Activated CD8-positive, alpha-beta memory T cell treated with anti-CD3 and anti-CD28 coated beads, Interleukin-2, amount 50 U/mL, for 1 hour (primary cell): Measurements from ENCODE around the gene ARL14EPL.

Experiments
- DNase-seq: peaks from one replicate; pipeline ENCODE4 v3.0.0-alpha.2; 2020; ENCODE audit errors: extremely low read depth

The ARL14EPL gene

DNA sequence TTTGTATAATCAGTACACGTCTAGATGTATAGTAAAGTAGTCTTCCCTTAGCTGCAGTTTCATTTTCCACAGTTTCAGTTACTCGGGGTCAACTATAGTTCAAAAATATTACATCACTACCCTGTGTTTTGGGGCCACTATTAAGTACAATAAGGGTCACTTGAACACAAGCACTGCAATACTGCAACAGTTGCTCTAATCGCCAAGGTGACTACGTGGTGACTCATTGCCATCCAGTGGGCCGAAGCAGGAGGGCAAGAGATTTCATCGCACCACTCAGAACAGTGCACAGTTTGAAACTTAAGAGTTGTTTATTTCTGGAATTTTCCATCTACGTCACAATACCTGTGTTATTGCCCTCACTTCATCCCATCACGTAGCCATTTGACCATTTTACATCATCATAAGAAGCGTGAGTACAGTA, at the start of gene ARL14EPL:
Gene ARL14EPL (plus strand): TSS at position 379 of the 424 bp plus-strand sequence. CDS start 18,994 bp downstream, outside the sequence.
- no peak for DNase-seq

- DNase-seq, result no peak
These were observed 48.8 kb upstream of the ARL14EPL start for GRCh38 chr5:115983519-115983918.

DNA sequence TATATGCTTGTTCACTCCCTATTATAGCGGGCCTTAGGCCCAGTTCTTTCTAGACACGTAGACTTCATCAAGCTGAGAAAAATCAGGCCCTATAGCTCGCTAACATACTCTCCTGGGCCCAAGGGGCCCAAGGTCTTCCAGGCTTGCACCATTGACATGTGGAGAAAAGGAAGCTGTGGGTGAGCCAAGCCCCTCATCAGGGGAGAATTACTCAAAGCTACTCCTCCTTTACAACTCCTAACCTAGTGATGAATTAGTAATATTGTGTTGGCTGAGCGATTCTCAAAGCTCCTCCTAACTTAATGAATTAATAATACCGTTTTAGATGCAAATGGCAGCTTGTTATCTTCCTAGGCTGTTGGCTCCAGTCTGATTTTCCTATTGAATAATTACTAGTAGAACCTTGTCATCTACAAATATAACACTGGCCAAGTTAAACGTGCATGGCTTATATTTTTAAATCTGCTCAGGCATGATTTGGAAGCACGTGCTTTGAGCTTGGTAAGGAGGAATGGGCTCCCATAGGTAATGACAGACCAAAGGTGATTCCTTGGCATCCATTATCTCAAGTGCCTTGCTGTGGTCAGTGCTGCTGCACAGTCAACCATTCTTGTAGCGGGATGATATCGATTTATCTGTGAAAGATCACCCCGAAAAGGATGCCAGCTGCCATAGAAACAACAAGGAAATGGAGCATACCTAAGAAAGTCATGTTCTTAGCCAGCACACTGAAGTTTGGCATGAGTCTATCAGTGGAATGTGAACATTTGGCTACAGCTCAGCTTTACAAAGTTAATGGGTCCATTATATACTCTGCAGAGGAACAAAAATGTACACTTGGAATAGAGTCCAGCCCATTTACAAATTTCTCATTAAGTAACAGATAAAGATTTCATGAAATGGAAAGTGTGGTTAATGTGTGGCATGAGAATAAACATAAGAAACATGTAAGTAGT, 46.2 kb upstream of the ARL14EPL start:
- no peak for DNase-seq

- DNase-seq, result no peak
These were observed 44.3 kb upstream of the ARL14EPL start for GRCh38 chr5:115988002-115988401.

DNA sequence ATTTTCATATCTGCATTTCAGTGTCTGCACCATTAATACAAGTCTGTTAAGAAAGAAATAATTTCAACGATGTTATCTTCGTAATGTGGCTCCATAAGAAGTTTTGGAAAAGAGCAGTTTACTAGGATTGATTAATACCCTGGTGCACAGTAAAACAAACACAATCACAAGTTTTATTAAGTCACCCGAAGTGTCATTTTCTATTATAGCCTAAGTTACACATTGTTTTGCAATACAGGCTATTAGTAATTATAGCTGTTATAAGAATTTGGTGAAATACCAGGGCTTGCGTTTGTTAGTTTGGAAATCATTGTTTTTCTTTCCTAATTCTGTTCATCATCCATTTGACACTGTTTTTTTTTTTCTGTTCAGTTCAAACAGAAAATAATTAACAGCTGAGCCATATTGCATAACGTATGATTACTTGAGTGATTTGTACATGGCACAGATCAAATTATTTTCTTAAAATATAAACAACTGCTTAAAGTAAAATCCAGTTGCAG, 39.4 kb upstream of the ARL14EPL start:
- DNase-seq, result no peak

DNA sequence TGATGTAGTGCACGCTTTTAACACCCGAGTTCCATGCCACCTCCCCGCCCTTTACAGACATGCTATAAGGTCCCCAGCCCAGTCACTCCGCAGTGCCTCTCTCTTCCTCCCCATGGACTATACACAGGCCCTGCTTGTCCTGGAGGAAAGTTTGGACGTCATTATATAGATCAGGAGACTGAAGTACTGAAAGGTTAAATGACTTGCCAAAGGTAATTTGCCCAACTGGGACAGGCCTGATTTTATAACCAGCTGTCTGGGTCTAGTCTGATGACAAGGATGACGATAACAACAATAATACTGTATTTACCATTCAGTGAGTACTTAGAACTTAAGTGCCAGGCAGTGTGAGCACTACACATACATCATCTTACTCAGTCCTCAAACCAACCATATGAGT, 36.9 kb upstream of the ARL14EPL start:
- no peak for DNase-seq

DNA sequence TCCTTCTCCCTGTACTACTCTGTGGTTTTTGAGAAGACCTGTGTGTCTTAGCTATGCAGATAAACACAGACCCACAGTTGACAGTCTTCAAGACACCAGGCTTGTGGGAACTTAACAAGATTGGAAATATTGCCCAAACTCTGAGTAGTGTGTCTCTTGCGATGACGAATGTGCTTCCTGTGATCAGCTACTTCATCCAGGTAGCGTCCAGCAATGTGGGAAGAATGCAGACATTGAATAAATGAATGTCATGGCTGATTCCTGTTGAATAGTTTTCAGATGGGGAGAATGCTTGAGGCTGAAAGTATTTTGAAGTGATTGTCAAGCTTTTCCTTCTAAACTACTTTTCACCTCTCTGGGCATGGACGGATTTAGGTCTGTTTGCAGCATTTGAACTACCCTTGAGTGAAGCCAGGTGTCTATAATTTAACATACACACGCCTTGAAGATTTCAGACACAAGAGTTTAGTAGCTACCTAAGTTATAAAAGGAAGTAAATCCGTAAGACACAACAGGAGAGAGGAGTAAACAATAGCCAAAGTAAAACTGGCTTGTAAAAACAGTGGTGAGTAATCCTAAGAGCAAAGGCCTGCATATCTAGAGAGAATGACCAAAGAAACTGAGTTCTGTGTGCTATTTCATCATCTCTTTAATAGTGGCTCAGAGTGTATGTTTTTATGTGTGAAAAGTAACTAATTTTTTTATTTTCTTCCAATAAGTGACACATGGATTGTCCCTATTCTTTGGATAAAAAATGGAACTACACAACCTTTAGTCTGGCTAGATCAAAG, 30.0 kb upstream of the ARL14EPL start:
- DNase-seq, result no peak

GRCh38 chr5:116004248-116004647, 28.0 kb upstream of the ARL14EPL start:
- DNase-seq, result no peak

GRCh38 chr5:116009806-116010205, 22.5 kb upstream of the ARL14EPL start:
- no peak for DNase-seq

DNA sequence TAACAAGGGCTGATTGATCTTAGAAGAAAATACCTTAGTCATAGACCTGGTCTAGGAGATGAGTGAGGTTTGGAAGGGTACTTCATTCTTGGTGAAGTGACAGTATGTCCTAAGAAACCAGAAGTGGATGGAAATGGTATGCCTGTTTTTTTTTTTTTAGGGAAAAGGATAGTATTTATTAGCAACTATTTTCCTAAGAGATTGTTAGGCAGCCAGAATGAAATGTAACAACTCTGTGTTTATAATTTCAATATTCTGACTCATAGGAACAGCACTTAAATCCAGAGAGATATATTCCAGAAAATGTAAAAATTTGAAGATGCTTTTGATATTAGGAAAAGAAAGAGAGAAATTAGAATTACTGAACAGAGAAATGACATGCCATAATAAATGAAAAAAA, 21.2 kb upstream of the ARL14EPL start:
- no peak for DNase-seq

DNA sequence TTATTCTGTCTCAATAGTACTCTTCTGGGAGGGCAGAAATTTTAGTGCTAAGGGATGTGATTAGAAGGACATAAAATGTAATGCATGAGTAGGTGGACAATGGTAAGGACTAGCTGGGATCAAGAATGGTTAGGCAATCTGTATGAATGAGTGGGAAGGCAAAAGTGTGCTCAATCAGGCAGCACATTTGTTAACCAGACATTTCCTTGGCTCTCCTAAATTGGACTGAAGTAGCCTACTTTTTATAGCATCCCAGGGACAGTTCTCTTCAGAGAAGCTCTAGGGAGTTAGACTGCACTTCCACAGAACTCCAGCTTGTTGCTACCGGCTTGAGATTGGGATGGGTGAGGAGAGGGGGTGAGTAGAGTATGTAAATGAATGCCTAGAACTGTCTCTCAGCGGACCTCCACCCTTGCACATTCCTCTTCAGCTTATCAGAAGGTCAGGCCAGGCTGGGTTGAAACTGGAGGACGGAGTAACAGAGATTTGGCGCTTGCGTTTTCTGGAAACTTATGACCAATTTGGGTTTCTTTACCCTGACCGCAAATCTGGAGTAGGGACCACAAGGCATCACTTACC, 19.0 kb upstream of the ARL14EPL start:
- no peak for DNase-seq

DNA sequence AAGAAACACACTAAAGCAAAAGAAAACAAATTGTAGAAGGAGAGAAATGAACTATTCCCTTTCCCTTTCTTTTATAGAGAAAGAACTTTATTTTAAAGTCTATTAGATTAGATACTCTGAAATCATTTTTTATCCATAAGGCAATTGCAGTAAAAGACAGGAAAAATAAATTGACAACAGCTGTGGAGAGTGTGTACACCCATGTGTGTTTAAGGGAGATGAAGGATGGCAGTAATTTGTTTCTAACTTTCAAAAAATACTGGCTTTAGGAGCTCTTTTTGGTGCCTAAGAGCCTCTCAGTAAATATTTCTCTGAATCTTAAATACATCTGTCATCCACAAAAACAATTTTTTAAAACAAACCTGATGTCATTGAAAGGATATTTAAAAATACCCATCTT, 18.3 kb upstream of the ARL14EPL start:
- DNase-seq, result no peak

GRCh38 chr5:116023619-116024018, 8.7 kb upstream of the ARL14EPL start:
- no peak for DNase-seq

DNA sequence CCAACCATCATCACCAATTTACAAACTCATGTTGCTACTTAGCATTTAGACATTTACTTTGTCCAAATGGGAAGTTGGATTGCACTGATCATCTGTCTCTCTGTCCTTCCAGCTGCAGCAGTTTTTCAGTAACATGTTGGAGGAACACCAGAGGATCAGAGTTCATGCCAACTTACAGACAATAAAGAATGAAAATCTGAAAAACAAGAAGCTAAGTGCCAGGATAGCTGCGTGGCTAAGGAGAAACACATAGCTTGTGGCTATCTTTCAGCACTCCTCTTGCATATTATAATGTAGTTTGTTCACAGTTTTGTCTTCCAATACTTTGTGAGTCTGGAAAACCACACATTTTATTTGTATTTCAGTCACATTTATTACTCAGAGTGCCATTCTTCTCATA, 6.4 kb upstream of the ARL14EPL start:
- DNase-seq, result no peak

- no peak for DNase-seq
These were observed 719 bp downstream of the ARL14EPL start for GRCh38 chr5:116032991-116033390.

GRCh38 chr5:116035123-116035522, 2.9 kb downstream of the ARL14EPL start:
- no peak for DNase-seq

DNA sequence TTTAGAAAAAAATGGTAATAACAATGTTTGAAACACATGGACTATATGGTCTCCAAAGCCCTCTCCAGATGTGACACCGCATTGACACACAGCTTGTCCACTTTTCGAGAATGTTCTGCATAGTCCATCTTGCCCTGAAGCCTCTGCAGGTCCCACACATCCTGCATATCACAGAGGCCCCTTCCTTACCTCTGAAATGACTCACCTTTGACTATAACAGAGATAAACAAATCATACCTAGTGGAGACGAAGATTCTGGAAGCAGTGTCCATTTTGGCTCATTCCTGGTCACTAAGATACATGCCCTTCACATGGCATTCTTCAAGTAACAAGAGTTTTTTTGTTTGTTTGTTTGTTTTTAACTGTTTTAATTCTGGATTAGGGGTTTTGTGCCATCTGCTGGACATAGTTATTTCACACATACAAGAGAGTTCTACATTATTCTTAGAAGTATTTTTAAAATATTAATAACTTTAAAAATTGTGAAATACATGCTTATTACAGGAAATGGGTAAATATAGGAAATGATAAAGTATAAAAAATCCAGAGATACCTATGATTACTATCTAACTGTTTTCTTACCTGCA, 5.1 kb downstream of the ARL14EPL start:
- DNase-seq, result no peak

- no peak for DNase-seq
These were observed 6.5 kb downstream of the ARL14EPL start for GRCh38 chr5:116038817-116039216.

DNA sequence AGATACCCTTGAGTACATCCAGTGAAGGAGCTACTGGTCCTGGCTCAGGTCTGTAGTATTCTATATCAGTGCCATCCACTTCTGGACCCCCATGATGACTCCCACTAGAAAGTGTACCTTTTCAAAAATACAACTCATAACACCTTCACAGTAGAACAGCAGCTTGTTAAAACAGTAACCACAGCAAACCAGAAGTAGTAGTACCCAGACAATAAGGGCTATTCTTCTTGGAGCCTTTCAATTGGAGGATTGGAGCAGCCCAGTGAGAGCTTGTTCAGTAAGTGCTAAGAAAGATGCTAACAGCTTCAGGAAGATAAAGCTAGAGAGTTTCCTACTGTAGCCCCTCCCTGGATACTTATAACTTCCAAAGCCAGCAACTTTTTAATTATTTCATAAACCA, 10.1 kb downstream of the ARL14EPL start:
- no peak for DNase-seq

- no peak for DNase-seq
These were observed 11.8 kb downstream of the ARL14EPL start for GRCh38 chr5:116044073-116044472.

DNA sequence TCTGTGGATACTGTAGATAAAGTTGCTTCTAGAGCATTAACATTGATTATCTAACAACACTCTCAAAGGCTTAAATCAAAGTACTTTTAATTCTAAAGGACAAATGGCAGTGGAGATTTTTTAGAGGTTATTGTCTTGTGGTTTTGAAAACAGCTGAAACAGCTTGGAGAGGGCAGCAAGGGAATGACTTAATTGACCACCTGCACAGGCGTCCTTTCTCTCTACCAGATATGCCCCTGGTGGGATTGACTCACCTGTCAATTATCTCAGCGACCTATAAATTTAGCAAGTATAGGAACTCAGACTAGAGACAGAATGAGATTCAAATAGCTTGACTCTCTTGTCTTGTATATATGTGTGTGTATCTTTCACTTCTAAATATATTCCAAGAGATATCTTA, 13.5 kb downstream of the ARL14EPL start:
- no peak for DNase-seq

DNA sequence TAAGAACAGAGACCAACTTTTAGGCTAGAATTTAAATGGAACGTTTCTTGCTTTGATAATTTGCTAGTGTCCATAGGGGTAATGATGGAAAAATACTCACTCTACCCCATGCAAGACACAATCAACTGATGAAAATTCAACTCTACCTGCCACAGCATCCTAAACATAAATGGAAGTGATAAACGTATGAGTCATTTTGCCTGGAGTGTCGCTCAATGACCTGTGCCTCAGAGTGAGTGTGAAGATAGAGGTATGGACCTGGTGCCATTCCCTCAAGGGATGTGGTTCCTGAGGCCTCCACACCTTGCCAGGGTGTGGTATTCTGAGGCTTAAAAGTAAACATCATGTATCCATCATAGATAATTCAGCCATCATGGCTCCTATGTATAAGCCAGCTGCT, 14.0 kb downstream of the ARL14EPL start:
- no peak for DNase-seq
